Measurements from ENCODE around the gene TAMALIN. TPM values are rescaled to one million over a fixed set of nuclear protein-coding genes. Genes with fewer than 3 reads are reported as not detected.

Gene TAMALIN
- total RNA-seq, 1 donor from 2014 or later: 31.3 TPM

DNA sequence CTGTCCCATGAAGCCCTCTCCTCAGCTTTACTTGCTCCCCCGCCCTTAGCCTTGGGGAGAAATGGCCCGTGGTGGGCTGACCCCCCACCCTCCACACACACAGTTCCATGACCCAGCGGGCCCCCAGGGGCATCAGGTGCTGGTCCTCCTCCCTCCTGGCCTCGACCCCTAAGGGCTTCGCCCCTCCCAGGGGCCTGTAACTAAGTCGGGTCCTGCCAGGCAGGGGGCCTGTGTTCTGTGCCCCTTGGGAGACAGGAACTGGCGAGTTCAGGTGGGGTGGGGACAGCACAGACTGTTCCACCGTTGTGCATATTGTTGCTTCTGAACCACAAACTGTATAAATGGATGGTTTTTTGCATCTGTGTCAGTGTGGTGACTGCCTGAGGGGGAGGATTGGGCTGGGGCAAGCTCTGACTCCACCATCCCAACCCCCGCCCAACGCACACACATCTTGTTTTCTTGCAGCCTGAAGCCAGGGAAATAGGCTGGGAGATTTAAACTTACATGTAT is 8.8 kb downstream of the TAMALIN start:
- H3K36me3 Mint-ChIP-seq (ENCODE audit: unreplicated experiment): peaks cover 4% of the 10 kb centered on the region
- H3K27ac Mint-ChIP-seq (ENCODE audit: unreplicated experiment): no peak overlapping the region
- TF ChIP-seq, protein P1, sequence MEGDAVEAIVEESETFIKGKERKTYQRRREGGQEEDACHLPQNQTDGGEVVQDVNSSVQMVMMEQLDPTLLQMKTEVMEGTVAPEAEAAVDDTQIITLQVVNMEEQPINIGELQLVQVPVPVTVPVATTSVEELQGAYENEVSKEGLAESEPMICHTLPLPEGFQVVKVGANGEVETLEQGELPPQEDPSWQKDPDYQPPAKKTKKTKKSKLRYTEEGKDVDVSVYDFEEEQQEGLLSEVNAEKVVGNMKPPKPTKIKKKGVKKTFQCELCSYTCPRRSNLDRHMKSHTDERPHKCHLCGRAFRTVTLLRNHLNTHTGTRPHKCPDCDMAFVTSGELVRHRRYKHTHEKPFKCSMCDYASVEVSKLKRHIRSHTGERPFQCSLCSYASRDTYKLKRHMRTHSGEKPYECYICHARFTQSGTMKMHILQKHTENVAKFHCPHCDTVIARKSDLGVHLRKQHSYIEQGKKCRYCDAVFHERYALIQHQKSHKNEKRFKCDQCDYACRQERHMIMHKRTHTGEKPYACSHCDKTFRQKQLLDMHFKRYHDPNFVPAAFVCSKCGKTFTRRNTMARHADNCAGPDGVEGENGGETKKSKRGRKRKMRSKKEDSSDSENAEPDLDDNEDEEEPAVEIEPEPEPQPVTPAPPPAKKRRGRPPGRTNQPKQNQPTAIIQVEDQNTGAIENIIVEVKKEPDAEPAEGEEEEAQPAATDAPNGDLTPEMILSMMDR (IDR thresholded peaks at IDR 0.05; ENCODE audit: partially characterized antibody, unreplicated experiment): no peak
- H3K4me3 Mint-ChIP-seq (ENCODE audit: unreplicated experiment): peak overlapping the region; percentile 30
- DNase-seq: no peak
- H3K4me1 Mint-ChIP-seq (ENCODE audit: low read depth, unreplicated experiment): peaks cover 26% of the 10 kb centered on the region
- peaks cover 5% of the 10 kb centered on the region for H3K9me3 Mint-ChIP-seq (ENCODE audit: unreplicated experiment)
- H3K27me3 Mint-ChIP-seq (ENCODE audit: unreplicated experiment): peaks cover 17% of the 10 kb centered on the region

DNA sequence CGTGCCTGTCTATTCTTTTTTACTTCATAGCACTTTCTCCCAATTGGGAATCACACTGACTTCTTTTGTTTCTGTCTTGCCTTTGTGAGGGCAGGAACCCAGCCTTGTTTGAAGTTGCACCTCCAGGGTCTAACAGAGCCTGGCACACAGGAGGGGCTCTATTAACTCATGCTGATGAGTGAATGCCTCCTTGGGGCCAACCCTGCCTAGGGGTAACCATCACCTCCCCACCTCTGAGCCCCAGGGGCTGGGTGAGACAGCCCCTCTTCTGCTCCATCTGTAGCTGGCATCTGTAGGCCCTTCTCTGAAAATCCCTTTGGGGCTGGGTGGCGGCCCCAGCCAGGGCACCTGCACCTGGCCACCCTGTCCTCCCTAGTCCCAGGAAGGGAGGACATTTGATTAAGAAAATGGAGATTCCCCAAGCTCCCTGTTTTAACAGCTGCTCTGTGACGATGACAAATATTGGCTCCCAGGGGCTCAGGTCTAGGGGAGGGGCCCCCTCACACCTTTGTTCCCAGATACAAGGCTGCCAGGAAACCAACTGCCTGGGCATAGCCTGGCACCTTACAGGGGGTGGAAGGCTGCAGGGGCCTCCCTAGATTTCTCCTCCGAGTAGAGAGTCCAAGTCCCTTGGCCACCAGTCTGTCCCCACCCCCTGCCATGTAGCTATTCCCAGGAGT is 11.8 kb downstream of the TAMALIN start:
- Mint-ChIP-seq H3K4me3 (ENCODE audit: unreplicated experiment) (no peak overlapping the region), H3K27ac (ENCODE audit: unreplicated experiment) (no peak overlapping the region), H3K27me3 (ENCODE audit: unreplicated experiment) (peaks cover 15% of the 10 kb centered on the region), H3K4me1 (ENCODE audit: low read depth, unreplicated experiment) (peaks cover 21% of the 10 kb centered on the region), H3K9me3 (ENCODE audit: unreplicated experiment) (peaks cover 6% of the 10 kb centered on the region), H3K36me3 (ENCODE audit: unreplicated experiment) (peaks cover 4% of the 10 kb centered on the region)
- no peak for DNase-seq
- TF ChIP-seq, protein P1 (IDR thresholded peaks at IDR 0.05; ENCODE audit: partially characterized antibody, unreplicated experiment): no peak

DNA sequence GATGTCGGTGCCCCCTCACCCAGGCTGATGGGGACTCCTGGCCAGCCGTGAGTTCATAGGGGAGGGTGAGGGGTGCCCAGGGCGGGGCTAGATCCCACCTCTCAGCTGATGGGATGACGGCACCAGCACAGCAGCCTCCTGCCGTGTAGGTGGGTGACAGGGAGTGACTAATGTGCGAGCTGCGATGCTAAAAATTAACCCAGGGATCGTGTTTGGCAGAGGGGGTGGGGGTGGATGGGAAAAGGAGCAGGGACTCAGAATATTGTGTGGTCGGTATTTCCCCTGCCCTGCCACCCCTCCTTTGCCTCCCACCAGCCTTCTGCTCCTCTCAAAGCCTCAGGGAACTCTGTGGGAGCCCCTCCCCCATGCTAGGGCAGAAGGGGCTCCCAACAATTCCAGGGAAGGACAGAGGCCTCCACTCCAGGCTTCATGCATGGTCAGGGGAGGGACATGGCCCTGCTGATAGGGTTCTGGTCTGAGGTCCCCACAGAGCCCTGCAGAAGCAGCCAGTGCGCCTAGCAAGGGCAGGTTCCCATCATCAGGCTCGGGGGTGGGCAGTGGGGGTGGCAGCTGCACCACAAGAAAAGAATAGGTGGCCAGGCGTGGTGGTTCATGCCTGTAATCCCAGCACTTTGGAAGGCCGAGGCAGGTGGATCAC is 12.5 kb downstream of the TAMALIN start:
- DNase-seq: no peak
- Mint-ChIP-seq H3K9me3 (ENCODE audit: unreplicated experiment) (peaks cover 6% of the 10 kb centered on the region), H3K4me3 (ENCODE audit: unreplicated experiment) (no peak overlapping the region), H3K4me1 (ENCODE audit: low read depth, unreplicated experiment) (peaks cover 21% of the 10 kb centered on the region), H3K27me3 (ENCODE audit: unreplicated experiment) (peaks cover 14% of the 10 kb centered on the region), H3K27ac (ENCODE audit: unreplicated experiment) (no peak overlapping the region), H3K36me3 (ENCODE audit: unreplicated experiment) (peaks cover 4% of the 10 kb centered on the region)
- TF ChIP-seq, protein P1 (IDR thresholded peaks at IDR 0.05; ENCODE audit: partially characterized antibody, unreplicated experiment): no peak

DNA sequence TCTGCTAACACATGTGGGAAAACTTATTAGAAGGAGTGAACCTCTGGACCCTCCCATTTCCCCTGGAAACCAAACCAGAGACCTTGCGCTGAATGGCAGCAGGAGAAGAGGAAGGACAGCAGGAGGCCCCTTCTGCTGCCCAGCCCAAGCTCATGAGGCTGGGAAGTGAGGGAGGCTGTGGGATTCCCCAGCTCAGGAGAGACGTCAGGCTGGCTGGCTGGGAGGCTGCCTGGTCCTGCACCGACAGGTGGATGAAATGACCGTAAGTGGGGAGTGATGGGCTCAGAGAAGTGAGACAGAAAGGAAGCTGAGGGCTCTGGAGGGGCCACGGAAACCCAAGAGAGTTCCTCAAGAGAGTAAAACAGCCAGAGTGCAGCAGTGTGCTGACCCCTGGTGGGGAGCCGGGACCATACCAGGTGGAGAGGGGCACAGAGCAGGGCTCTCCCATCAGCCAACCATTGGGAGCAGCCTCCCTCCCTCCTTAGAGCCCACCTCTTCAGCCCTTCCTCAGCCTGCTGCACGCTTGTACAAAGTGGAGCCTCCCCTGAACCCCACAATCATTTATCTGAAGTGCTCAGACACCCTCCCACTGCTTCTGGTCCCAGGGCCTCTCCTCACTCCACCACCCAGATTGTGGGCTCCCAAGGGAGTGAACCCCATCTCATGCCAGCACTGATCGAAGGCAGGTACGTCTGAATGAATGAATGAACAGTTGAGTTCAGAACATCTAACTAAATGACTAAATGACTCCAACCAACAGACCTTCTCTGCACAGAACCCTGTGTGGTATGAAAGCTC is 14.0 kb downstream of the TAMALIN start:
- TF ChIP-seq, protein P1 (IDR thresholded peaks at IDR 0.05; ENCODE audit: partially characterized antibody, unreplicated experiment): peak; percentile 81
- Mint-ChIP-seq H3K27ac (ENCODE audit: unreplicated experiment) (peak overlapping the region; percentile 59), H3K36me3 (ENCODE audit: unreplicated experiment) (peaks cover 4% of the 10 kb centered on the region), H3K27me3 (ENCODE audit: unreplicated experiment) (peaks cover 13% of the 10 kb centered on the region), H3K4me1 (ENCODE audit: low read depth, unreplicated experiment) (peaks cover 24% of the 10 kb centered on the region), H3K4me3 (ENCODE audit: unreplicated experiment) (peak overlapping the region; percentile 52), H3K9me3 (ENCODE audit: unreplicated experiment) (peaks cover 8% of the 10 kb centered on the region)
- peak; percentile 79 for DNase-seq

All from glutamatergic neuron (in vitro differentiated cells).